Measurements from ENCODE around the gene PTMA.
A peak's percentile ranks its signal among the peaks of the same experiment; 100 is the strongest.

DNA sequence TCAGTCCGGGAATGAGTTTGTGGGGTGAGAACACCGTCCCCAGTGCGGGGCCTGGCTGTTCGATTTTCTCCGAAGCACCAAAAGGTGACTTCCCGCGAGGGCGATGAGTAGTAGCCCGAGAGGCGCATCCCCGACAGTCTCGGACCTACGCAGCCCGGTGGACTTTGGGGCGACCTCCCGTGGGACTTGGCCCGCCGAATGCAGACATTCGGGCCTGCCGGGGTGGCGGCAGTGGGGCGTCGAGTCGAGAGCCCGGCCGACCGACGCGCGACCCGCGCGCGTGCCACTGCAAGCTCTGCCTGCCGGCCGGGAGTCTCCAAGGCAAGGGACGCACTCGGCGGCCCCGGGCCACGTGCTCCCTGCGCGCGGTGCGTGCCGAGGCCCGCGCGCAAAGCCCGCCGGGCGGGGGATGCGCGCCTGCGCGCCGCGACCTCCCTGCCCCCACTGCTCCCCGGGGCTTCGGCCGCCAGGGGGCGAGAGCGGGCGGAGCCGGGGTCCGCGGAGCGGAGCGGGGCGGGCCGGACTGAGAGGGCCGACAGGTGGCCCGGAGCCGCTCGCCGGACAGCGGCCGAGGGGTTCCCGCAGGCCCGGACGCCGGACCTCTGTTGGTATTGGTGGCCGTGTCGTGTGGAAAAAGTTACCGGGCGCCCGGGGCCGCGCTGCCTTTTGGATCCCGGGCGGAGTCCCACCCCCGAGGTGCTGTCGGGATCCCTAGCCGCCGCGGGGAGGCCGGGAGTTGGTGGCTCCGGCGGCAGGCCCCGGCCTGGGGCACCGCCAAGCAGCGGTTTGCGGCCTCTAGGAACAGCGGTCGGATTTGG is 1.9 kb downstream of the PTMA start:
- TF ChIP-seq, protein P1, sequence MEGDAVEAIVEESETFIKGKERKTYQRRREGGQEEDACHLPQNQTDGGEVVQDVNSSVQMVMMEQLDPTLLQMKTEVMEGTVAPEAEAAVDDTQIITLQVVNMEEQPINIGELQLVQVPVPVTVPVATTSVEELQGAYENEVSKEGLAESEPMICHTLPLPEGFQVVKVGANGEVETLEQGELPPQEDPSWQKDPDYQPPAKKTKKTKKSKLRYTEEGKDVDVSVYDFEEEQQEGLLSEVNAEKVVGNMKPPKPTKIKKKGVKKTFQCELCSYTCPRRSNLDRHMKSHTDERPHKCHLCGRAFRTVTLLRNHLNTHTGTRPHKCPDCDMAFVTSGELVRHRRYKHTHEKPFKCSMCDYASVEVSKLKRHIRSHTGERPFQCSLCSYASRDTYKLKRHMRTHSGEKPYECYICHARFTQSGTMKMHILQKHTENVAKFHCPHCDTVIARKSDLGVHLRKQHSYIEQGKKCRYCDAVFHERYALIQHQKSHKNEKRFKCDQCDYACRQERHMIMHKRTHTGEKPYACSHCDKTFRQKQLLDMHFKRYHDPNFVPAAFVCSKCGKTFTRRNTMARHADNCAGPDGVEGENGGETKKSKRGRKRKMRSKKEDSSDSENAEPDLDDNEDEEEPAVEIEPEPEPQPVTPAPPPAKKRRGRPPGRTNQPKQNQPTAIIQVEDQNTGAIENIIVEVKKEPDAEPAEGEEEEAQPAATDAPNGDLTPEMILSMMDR (IDR thresholded peaks at IDR 0.05), result peak in 3 of 4 experiments; percentile 90 to 100 (median 99)
- TF ChIP-seq POLR2A (IDR thresholded peaks at IDR 0.05) (peak; percentile 87 to 91), POLR2AphosphoS5 (IDR thresholded peaks at IDR 0.05) (peak; percentile 66), EP300 (IDR thresholded peaks at IDR 0.05) (no peak)
